Measurements from ENCODE around the gene MORN1.

DNA sequence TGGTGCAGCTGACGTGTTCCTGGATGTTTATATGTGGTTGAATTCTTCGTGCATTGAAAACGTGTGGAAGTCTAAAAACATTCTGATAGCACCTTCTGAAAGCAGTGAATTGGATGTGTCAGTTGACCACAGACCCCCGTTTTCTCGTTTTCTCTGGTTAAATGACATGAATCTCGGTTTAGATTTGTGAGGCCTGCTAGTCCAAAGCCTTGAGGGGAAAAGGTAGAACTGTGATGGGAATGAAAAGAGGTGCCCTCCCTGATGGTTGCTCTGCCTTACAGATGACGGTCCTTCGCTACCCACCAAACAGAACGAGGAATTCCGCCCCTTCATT is 9.2 kb upstream of the MORN1 start:
- TF ChIP-seq, protein P1, sequence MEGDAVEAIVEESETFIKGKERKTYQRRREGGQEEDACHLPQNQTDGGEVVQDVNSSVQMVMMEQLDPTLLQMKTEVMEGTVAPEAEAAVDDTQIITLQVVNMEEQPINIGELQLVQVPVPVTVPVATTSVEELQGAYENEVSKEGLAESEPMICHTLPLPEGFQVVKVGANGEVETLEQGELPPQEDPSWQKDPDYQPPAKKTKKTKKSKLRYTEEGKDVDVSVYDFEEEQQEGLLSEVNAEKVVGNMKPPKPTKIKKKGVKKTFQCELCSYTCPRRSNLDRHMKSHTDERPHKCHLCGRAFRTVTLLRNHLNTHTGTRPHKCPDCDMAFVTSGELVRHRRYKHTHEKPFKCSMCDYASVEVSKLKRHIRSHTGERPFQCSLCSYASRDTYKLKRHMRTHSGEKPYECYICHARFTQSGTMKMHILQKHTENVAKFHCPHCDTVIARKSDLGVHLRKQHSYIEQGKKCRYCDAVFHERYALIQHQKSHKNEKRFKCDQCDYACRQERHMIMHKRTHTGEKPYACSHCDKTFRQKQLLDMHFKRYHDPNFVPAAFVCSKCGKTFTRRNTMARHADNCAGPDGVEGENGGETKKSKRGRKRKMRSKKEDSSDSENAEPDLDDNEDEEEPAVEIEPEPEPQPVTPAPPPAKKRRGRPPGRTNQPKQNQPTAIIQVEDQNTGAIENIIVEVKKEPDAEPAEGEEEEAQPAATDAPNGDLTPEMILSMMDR (conservative IDR thresholded peaks at IDR 0.05; ENCODE audit: low read length) = no peak
- no peak for TF ChIP-seq EZH2phosphoT487 (IDR thresholded peaks at IDR 0.05; ENCODE audit: borderline replicate concordance)
